Activated CD4-positive, alpha-beta T cell treated with anti-CD3 and anti-CD28 coated beads for 24 hours (primary cell): ENCODE data around the gene TMEM219.
"Not testable (repeated sequence)": the region's sequence is repeated elsewhere in the genome, so short reads cannot be mapped to it uniquely, and the experiment has no call there.

Source experiments
- DNase-seq, 2 donors: peaks; one replicate each; pipeline ENCODE4 v3.0.0-alpha.2; 2020; ENCODE audit warnings: low read depth in 2 of 2

TMEM219 gene

GRCh38 chr16:29961479-29962343, at the start of gene TMEM219:
Gene TMEM219, plus strand, starts transcription at chr16:29962079. Its CDS starts 1,065 bp downstream, at chr16:29963144.
- DNase-seq, result peak; percentile 85 to 90

GRCh38 chr16:29912087-29912486, 49.8 kb upstream of the TMEM219 start:
- no peak for DNase-seq

- no peak for DNase-seq
These were observed 48.4 kb upstream of the TMEM219 start for GRCh38 chr16:29913514-29913913.

GRCh38 chr16:29915590-29916247, 46.2 kb upstream of the TMEM219 start:
- DNase-seq, result no peak

GRCh38 chr16:29916979-29917378, 44.9 kb upstream of the TMEM219 start:
- no peak for DNase-seq

- DNase-seq, result no peak
These were observed 41.4 kb upstream of the TMEM219 start for GRCh38 chr16:29920288-29921033.

GRCh38 chr16:29921034-29921385, 40.9 kb upstream of the TMEM219 start:
- no peak for DNase-seq

- DNase-seq, result no peak
These were observed 39.6 kb upstream of the TMEM219 start for GRCh38 chr16:29922326-29922725.

GRCh38 chr16:29922986-29923501, 38.8 kb upstream of the TMEM219 start:
- DNase-seq, result no peak

- DNase-seq, result no peak
These were observed 36.6 kb upstream of the TMEM219 start for GRCh38 chr16:29925105-29925756.

GRCh38 chr16:29925781-29926710, 35.8 kb upstream of the TMEM219 start, which contains the start of gene KCTD13:
Gene KCTD13, minus strand, starts transcription at chr16:29926226. Its CDS starts 193 bp downstream, at chr16:29926033.
- peak; percentile 79 to 82 for DNase-seq

GRCh38 chr16:29926711-29927052, 35.2 kb upstream of the TMEM219 start:
- no peak for DNase-seq

GRCh38 chr16:29927070-29927905, 34.6 kb upstream of the TMEM219 start:
- DNase-seq, result no peak

- DNase-seq, result not testable (repeated sequence)
These were observed 30.1 kb upstream of the TMEM219 start for GRCh38 chr16:29931750-29932149.

- DNase-seq, result no peak
These were observed 21.2 kb upstream of the TMEM219 start for GRCh38 chr16:29940656-29941055.

- no peak for DNase-seq
These were observed 17.8 kb upstream of the TMEM219 start for GRCh38 chr16:29943846-29944799.

- DNase-seq, result no peak
These were observed 14.0 kb upstream of the TMEM219 start for GRCh38 chr16:29947897-29948296.

- DNase-seq, result no peak
These were observed 10.9 kb upstream of the TMEM219 start for GRCh38 chr16:29950806-29951461.
